GM19240 (cell line): ENCODE results near the gene SELENOO.

Source experiments
- DNase-seq: peaks from one replicate; pipeline ENCODE4 v3.0.0; 2011; ENCODE audit warnings: low spot score; ENCODE audit not compliant: insufficient read length

The SELENOO gene

DNA sequence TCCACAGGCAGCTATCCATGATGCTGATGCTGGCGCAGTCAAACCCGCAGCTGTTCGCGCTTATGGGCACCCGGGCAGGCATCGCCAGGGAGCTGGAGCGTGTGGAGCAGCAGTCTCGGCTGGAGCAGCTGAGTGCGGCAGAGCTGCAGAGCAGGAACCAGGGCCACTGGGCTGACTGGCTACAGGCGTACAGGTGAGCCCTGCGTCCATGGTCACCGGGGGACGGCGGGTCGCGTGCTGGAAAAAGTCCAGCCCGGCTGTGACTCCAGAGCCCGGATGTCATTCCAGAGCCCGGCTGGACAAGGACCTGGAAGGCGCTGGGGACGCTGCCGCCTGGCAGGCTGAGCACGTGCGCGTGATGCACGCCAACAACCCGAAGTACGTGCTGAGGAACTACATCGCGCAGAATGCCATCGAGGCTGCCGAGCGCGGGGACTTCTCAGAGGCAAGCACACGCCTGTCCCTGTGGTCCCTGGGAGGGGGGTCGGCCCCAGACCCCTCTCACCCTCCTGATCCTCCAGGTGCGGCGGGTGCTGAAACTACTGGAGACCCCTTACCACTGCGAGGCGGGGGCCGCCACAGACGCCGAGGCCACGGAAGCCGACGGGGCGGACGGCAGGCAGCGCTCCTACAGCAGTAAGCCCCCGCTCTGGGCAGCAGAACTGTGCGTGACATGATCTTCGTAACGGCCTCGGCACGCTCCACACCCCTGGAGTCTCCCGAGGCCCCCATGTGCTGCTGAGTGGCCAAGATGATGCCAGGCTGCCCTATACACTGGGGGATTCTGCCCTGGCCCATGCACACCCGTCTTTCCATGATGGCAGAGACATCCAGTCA, 16.1 kb downstream of the SELENOO start:
- no peak for DNase-seq

DNA sequence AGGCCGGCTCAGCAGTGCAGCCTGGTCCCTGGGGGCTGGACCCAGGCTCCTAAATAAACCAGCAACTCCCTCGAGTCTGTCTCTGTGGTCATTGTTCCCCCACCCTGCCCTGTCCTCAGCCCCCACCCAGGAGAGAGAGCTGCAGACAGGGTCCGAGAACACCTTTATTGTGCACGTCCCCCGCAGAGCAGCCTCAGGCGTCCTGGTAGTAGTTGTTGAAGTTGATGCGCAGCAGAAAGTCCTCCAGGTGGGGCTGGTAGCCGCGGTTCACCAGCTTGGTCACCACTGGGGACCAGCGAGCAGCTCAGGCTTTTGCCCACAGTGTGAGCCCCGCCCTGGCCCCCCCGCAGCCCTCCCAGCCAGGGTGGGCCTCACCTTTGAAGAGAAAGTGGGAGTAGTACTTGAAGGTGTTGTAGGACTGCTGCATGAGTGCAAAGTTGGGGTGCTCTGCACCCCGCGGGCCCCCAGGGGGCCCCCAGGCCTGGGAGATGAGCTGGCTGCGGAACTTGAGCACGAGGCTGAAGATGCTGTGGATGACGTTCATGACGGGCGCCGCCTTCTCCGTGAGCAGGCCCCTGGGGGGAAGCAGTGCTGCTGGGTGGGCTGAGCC, 16.8 kb downstream of the SELENOO start:
- no peak for DNase-seq

DNA sequence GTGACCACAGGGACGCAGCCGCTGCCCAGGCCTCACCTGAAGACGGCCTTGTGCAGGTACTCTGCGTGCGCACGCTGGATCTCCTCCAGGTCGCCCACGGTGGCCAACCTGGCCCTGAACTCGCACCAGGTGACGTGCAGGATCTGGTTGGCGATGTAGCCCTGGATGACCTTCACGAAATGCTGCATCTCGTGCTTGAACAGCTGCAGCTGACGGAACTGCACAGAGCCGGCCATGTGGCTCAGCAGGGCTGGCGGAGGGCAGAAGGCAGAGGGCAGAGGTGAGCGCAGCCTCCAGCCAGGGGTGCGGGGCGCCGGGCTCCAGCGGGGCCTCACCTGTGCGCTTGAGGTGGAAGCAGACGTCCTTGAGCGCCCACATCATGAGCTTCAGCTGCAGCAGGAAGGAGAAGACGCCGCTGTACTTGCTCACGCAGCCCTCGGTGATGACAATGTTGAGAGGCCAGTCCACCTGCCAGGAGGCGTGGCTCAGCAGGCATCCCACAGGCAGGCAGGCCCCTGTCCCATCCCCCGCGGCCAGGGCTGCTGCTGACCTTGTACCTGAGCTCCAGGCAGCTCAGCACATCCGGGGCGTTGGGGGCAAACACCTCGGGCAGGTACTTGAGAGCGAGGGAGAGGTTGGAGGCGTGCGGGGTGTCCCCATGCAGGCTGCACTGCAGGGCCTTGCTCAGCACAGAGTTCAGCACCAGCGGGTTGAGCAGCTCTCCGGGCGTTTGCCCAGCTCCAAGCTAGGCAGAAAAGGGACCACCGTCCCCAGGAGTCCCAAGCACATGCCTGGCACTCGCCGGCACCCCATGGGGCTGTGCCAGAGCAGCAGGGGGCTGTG, 17.6 kb downstream of the SELENOO start:
- DNase-seq = no peak

DNA sequence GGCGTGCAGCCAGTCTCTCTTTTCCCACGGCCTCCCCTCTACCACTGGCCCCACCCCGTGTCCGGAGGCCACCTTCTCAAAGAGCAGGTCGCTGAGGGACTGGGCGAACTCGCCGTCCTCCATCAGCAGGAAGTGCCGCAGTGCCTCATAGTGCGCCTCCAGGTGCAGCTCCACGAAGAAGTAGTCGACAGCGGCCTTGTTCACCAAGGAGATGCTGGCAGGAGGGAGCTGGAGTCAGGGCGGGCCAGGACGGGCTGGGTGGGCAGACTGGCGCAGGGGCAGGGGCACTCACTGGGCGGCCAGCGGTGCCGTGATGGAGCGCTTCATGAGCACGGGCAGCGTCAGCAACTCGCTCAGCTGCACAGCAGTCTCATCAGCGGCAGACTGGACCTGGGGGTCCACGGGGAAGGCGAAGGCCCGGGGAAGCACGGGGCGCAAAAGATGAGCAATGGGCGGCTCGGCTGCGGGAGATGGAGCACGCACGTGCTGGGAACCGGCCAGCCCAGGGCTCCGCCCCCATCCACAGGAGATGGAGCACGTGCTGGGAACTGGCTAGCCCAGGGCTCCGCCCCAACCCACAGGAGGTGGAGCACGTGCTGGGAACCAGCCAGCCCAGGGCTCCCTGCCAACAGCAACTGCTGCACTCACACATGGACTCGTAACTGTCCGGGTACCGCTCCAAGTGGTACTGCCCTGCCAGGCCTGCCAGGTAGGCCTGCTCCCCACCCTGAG, 18.4 kb downstream of the SELENOO start:
- DNase-seq = no peak

DNA sequence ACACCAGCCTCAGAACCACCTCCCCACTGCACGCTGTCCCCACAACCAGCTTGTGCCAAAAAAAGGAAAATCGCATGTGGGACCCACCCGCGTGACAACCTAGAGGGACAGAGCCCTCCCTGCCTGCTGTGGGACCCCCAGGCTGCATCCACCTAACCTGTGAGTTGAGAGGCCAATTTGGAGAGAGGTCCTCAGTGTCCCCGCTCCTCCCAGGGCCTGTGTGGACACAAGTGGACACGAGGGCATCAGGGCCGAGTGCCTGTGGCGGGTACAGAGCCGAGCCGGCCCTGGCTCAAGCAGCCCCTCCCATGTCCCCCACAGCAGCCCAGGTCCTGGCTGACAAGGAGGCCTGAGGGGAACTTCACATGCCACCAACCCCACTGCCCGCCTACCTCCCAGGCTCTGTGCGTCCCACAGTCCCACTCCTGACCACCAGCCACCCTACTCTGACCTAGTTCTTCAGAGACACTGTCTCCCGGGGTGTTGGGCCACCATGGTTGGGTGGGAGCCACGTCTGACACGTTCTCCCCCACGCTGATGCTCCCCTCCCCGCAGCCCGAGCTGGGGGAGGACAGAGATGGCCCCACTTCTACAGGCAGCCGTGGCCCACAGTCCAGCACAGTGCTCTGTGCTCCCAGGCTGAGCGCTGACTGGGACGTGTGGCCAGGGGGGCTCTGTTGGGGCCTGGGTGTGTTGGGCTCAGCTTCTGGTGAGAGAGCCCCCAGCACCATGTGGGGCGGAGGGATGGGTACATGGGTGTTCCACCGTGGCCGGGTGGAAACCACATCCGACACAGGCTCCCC, 19.2 kb downstream of the SELENOO start:
- DNase-seq = no peak

DNA sequence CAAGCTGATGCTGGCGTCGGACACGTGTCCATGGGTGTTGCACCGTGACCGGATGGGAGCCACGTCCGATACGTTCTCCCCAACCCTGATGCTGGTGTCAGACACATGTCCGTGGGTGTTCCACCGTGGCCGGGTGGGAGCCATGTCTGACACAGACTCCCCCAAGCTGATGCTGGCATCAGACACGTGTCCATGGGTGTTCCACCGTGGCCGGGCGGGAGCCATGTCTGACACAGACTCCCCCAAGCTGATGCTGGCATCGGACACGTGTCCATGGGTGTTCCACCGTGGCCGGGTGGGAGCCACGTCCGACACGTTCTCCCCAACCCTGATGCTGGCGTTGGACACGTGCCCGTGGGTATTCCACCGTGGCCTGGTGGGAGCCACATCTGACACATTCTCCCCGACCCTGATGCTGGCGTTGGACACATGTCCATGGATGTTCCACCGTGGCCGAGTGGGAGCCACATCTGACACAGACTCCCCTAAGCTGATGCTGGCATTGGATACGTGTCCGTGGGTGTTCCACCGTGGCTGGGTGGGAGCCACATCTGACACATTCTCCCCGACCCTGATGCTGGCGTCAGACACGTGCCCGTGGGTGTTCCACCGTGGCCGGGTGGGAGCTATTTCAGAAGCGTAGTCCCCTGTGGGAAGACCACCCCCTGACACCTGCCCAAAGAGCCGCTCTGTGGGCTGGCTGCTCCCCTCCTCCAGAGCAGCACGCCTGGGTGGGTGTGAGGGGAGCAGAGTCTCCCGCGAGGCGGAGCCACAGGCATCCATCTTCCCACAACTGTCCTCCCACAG, 20.0 kb downstream of the SELENOO start:
- no peak for DNase-seq

DNA sequence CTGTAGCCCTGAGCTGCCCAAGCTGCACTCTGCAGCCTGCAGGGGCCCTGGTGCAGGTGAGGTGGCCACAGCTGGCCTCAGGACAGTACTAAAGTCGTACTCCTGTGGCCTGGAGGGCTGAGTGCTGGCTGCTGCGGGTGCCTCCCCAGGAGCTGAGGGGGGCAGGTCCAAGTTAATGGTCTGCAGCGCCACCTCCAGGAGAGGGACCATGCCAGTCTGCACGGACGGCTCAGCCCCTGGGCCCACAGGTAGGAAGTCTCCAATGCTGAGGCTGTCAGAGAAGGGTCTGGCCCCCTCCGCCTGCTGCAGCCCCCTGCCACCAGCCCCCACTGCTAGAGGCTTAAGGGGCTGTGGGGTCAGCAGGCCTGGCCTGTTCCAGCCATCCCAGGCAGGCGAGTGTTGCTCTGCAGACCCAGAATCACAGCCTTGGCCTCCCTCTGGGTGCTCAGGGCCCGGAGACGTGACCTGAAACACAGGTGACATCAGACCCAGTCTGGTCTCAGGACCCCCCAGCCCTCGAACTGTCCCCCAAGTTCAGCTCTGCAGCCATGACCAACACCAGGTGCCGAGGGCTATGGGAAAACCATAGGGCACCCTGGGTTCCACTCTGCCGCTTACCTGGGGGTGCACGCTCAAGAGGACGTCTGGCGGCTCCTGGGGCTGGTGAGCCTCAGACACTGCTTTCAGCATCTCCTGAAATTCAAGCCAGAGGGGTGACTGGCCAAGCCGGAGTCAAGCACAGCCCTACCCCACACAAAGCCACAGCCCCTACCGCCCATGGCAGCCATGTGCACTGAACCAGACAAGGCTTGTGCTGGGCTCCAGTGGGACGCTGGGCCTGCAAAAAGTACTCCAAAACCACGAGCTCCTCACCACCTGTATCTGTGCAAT, 20.8 kb downstream of the SELENOO start:
- DNase-seq = no peak

DNA sequence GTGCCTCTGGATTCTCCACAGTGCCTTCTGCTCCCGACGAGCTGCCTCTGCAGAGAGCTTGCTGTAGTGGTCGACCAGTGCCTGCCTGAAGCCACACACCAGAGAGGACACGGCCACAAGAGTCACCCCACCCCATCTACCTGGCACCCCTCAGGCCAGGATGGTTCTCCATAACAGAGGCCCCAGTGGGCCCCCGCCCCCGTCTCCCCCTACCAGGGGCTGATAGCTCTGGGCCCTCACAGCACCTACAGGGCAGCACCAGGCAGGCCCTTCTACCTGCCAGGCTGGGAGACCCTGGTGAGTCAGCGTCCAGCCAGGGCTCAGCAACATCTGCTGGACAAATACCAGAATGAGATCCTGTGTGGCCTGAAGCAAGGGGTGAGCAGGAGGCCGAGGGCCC, 21.7 kb downstream of the SELENOO start:
- no peak for DNase-seq

DNA sequence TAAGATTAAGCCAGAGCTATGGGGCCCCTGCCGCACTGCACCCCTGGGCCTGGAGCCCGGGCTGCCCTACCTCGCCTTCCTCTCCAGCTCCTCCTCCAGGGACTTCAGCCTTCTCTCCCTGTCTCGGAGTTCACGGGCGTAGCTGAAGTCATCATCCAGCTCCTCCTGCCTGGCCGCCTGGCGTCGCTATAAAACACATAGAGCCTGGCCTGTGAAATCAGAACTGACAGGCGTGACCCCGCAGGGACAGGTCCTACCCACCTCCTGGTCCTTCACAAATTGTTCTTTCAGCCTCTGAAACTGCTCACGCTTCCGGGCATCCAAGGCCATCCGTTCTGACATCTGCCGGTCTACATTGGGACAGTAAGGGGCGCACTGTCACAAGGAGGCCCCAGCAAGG, 23.3 kb downstream of the SELENOO start:
- DNase-seq = no peak

DNA sequence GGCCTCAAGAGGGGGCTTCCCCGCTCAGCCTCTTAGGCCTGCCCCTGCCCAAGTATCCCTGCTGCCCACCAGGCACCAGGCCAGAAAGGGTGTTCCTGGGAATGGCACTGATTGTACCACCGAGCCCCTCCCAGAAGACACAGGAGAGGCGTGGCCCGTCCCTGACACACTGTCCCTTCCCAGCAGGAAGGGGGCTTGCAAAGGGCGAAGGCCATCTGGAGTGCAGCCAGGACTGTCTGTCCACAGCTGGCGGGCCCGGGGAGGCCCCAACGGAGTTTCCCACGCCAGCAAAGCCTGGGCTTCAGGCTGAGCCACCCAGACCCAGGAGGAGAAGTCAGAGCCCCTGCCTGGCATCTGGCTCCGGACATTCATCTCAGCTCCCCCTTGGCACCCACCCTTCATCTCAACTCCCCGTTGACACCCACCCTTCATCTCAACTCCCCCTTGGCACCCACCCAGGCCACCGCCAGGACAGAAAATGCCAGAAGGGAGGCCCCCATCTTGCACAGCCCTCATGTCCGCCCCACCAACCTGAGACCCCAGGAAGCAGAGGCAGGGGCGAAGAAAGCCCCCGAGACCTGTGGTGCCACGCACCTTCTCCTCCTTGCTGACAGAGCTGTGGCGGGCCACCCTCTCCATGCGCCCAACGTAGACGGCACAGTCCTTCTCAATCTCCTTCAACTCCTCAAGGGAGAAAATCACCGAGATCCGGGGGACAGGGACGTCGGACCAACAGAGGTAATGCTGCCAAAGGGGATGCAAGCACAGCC, 24.6 kb downstream of the SELENOO start:
- DNase-seq = no peak

DNA sequence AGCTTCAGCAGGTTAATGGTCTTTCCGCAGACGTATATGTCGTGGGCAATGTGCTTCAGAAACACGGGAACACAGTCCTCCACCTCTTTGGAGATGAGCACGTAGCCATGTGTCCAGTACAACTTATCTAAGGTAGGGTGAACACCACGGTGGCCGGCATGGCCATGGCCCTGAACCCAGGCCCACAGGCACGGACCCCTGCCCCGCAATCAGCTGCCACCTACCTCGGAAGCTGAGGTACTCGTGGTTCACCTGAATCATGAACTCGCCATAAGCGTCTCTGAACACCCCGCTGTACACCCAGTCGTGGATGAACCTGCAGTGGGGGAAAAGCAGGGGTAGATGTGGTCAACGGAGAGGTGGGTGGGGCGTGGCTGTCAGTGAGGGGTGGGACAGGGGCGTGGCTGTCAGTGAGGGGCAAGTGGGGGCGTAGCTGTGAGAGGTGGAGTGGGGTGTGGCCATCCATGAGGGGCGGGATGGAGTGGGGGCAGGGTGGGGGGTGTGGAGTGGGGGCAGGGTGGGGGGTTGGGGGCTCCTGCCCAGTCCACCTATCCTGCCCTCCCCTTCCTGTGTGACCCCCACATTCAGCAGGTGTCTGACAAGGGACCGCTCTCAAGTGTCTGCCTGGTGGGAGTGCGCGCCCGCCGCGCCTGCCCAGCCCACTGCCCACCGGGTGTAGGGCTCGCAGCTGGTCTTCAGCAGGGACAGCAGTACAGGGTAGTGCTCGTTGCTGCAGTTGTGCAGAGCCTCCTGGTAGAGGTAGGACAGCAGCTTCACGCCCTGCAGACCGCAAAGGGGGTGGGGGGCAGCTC, 25.5 kb downstream of the SELENOO start:
- DNase-seq = no peak

DNA sequence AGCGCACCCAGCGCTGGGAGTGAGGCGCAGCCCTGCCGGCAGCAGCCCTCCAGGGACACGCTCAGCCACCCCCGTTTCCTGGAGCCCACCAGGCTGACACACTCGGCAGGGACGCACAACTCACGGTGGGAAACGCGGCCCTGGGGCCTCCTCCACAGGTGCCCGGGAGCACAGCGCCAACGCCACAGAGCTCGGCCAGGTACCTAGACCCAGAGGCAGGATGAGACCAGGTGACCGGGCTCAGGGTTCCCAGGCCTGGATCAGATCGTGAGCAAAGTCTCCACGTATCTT, 26.0 kb downstream of the SELENOO start:
- no peak for DNase-seq

DNA sequence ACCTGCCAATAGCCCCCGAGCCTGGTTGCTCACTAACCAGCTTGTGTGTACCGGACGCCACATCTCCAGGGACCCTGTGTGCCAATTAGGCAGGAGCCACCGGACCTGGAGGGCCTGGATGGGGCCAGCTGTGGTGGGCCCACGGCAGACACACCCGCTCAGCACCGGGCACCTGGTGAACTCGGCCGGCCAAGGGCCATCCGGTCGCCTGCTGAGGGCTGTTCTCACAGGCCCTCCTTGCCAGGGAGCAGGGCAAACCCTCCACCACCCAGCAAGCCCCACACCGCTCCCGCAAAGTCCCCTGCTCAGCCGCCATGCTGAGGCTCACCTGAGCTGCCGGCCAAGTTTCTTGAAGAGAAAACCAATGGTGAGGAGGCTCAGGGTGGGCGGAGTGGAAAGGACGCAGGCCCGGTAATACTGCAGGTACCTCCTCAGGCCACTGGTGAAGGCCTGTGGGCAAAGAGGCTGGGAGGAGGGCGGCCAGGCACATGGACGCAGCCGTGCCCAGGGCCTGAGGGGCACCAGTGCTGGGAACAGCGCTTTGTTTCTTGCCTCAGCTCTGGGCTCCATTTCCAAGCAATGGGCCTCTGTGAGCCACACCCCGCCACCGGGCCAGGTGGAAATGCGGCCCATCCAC, 26.9 kb downstream of the SELENOO start:
- no peak for DNase-seq

DNA sequence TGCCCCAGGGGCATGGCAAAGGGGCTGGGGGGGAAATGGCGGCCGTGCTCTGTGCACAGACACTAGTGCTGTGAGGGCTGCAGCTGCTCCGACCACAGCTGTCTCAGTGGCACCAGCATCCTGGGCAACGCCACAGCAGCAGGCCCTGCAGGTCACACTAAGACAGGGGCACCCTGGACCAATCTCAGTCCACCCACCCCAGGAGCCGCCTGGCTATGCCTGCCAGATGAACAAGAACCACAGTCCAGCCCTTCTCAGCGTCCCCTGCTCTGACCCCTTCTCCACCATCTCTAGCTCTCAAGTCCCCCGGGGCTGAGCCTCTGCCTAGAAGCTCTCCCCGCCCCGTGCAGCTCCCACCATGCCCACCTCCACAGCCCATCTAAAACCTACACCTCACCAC, 27.6 kb downstream of the SELENOO start:
- no peak for DNase-seq

DNA sequence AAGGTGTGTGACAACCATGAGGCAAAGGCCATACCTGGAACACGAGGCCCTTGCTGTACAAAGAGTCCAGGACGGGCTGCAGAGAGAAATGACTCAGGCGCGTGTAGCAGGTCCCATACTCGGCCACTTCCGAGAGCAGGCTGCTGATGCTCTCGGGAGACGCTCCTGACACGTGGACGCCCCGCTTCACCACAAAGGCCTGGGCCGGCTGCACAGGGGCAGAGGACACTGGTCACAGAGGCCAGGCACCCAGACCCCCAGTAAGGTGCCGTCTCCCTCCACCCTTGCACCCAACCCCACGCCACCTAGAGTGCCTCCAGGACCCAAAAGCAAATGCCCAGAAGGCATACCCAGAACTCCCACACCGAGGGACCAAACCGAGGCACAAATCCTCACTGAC, 28.6 kb downstream of the SELENOO start:
- DNase-seq = no peak

DNA sequence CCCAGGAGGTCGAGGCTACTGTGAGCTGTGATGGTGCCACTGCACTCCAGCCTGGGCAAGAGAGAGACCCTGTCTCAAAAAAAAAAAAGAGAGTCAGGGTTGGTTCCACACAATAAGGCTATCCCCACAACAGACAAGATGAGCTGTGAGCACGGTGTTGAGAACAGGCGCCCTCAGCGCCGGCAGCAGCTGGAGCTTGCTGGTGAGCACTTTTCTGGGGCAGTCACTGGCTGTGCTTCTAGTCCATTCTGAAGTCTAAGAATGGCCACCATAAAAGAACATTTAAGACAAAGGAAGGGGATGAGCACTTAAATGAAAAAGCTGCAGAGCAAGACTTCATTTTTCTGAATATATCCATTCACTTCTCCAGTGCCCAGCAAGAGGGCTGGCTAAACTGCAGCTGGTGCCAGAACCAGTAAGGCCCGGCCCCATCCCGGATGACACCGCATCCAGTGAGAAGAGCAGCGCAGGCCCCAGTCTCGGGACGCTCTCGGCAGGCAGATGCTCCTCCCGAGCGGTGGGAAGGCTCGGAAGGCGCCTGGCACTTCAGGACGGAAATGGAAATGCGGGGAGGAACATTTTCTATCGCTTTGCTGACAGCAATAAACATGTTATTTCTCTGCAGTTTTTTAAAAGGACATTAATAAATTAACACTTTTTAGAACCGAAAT, 31.8 kb downstream of the SELENOO start:
- DNase-seq = no peak
